ENCODE measurements around the gene BRDT.

DNA sequence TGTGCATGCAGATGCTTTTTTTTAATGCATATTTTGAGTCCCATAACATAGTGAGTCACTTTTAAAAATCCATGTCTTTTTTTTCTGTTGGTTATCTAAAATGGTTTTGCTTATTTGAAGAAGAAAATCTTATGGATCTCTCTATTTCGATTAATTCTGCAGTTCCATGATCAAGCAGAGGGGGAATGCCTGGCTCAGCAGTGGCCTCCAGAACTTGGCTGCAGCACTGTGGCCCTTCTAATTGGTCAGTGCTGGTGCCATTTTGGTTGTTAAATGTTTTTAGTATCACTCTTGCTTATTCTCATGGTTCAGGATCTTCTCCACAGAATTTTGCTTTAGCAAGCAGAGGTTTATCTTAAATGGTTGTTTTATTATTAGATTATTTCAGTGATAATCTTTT is 91.8 kb downstream of the BRDT start:
- no peak for TF ChIP-seq EP300 (IDR thresholded peaks at IDR 0.05)
- TF ChIP-seq, protein P1, sequence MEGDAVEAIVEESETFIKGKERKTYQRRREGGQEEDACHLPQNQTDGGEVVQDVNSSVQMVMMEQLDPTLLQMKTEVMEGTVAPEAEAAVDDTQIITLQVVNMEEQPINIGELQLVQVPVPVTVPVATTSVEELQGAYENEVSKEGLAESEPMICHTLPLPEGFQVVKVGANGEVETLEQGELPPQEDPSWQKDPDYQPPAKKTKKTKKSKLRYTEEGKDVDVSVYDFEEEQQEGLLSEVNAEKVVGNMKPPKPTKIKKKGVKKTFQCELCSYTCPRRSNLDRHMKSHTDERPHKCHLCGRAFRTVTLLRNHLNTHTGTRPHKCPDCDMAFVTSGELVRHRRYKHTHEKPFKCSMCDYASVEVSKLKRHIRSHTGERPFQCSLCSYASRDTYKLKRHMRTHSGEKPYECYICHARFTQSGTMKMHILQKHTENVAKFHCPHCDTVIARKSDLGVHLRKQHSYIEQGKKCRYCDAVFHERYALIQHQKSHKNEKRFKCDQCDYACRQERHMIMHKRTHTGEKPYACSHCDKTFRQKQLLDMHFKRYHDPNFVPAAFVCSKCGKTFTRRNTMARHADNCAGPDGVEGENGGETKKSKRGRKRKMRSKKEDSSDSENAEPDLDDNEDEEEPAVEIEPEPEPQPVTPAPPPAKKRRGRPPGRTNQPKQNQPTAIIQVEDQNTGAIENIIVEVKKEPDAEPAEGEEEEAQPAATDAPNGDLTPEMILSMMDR (IDR thresholded peaks at IDR 0.05), result no peak
